ENCODE measurements around the gene AGAP2.

Gene AGAP2

GRCh38 chr12:57781244-57781643 is 42.7 kb upstream of the AGAP2 start:
- peaks cover 10% of the 10 kb centered on the region for H4K20me1 ChIP-seq (ENCODE audit: insufficient read depth, low read length, poor library complexity, severe bottlenecking)
- peaks cover 27% of the 10 kb centered on the region for H3K79me2 ChIP-seq (ENCODE audit: insufficient read depth, low read length)
- TF ChIP-seq CTCF (conservative IDR thresholded peaks at IDR 0.05; ENCODE audit: low read length): no peak
- no peak for TF ChIP-seq EZH2phosphoT487 (IDR thresholded peaks at IDR 0.05; ENCODE audit: borderline replicate concordance)
- H3K9me3 ChIP-seq (ENCODE audit: insufficient read depth, low read depth, low read length): no peaks in the 10 kb centered on the region
- H3K9ac ChIP-seq (ENCODE audit: low read depth, low read length, poor library complexity, severe bottlenecking): no peak overlapping the region
- H3F3A ChIP-seq (ENCODE audit: low read depth): no peaks in the 10 kb centered on the region
- H3K9me2 ChIP-seq (replicated peaks; ENCODE audit: low read depth, low read length): no peaks in the 10 kb centered on the region
- 0 out of 2 replicates have a peak overlapping the region, but pooled peaks have one; percentile 5 for H2AFZ ChIP-seq (ENCODE audit: low read length)
- H3K36me3 ChIP-seq (ENCODE audit: insufficient read depth, low read length): peaks cover 6% of the 10 kb centered on the region; the same call in 1 of the 2 replicates
- H3K4me1 ChIP-seq (ENCODE audit: insufficient read depth, low read length, poor library complexity, severe bottlenecking): peaks cover 25% of the 10 kb centered on the region
- H3K4me2 ChIP-seq (ENCODE audit: low read depth, low read length, poor library complexity, severe bottlenecking): peak overlapping the region; percentile 85
- H3K27me3 ChIP-seq (ENCODE audit: insufficient read depth, low read length, poor library complexity, severe bottlenecking): no peaks in the 10 kb centered on the region
- no peak overlapping the region for H3K4me3 ChIP-seq (ENCODE audit: low read length, poor library complexity, severe bottlenecking)

DNA sequence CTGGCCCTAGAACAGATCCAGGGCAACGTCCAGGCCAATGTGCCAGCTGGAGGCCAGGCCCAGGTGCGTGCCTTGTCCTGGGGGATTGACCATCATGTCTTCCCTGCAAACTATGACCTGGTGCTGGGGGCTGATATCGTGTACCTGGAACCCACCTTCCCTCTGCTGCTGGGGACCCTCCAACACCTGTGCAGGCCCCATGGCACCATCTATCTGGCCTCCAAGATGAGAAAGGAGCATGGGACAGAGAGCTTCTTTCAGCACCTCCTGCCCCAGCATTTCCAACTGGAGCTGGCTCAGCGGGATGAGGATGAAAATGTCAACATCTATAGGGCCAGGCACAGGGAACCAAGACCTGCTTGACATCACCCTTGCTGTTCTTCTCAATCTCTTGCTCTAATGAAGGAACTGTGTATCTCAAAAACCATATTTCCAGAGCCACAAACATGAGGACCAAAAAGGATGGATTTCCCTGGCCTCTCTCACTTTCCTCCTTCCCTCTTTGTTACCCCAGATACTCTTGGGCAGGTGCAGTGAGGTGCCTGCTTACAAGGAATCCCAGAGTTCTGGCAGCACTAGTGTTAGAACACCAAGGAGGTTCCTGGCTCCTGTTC is 41.8 kb upstream of the AGAP2 start:
- no peaks in the 10 kb centered on the region for H3K9me3 ChIP-seq (ENCODE audit: insufficient read depth, low read depth, low read length)
- no peak overlapping the region for H2AFZ ChIP-seq (ENCODE audit: low read length)
- no peak overlapping the region for H3K4me3 ChIP-seq (ENCODE audit: low read length, poor library complexity, severe bottlenecking)
- no peaks in the 10 kb centered on the region for H3K36me3 ChIP-seq (ENCODE audit: insufficient read depth, low read length)
- no peak overlapping the region for H3K9ac ChIP-seq (ENCODE audit: low read depth, low read length, poor library complexity, severe bottlenecking)
- peaks cover 10% of the 10 kb centered on the region for H4K20me1 ChIP-seq (ENCODE audit: insufficient read depth, low read length, poor library complexity, severe bottlenecking)
- H3F3A ChIP-seq (ENCODE audit: low read depth): no peaks in the 10 kb centered on the region
- H3K27me3 ChIP-seq (ENCODE audit: insufficient read depth, low read length, poor library complexity, severe bottlenecking): no peaks in the 10 kb centered on the region
- peaks cover 23% of the 10 kb centered on the region for H3K4me1 ChIP-seq (ENCODE audit: insufficient read depth, low read length, poor library complexity, severe bottlenecking)
- H3K9me2 ChIP-seq (replicated peaks; ENCODE audit: low read depth, low read length): no peaks in the 10 kb centered on the region
- no peak for TF ChIP-seq CTCF (conservative IDR thresholded peaks at IDR 0.05; ENCODE audit: low read length)
- TF ChIP-seq EZH2phosphoT487 (IDR thresholded peaks at IDR 0.05; ENCODE audit: borderline replicate concordance): no peak
- no peak overlapping the region for H3K4me2 ChIP-seq (ENCODE audit: low read depth, low read length, poor library complexity, severe bottlenecking)
- H3K79me2 ChIP-seq (ENCODE audit: insufficient read depth, low read length): peaks cover 23% of the 10 kb centered on the region

- Histone ChIP-seq H3F3A (ENCODE audit: low read depth) (no peaks in the 10 kb centered on the region), H3K4me2 (ENCODE audit: low read depth, low read length, poor library complexity, severe bottlenecking) (no peak overlapping the region), H3K9ac (ENCODE audit: low read depth, low read length, poor library complexity, severe bottlenecking) (no peak overlapping the region), H3K9me3 (ENCODE audit: insufficient read depth, low read depth, low read length) (no peaks in the 10 kb centered on the region), H3K4me1 (ENCODE audit: insufficient read depth, low read length, poor library complexity, severe bottlenecking) (peaks cover 22% of the 10 kb centered on the region), H2AFZ (ENCODE audit: low read length) (no peak overlapping the region), H3K79me2 (ENCODE audit: insufficient read depth, low read length) (peaks cover 19% of the 10 kb centered on the region), H4K20me1 (ENCODE audit: insufficient read depth, low read length, poor library complexity, severe bottlenecking) (peaks cover 10% of the 10 kb centered on the region), H3K9me2 (replicated peaks; ENCODE audit: low read depth, low read length) (no peaks in the 10 kb centered on the region), H3K4me3 (ENCODE audit: low read length, poor library complexity, severe bottlenecking) (no peak overlapping the region), H3K36me3 (ENCODE audit: insufficient read depth, low read length) (no peaks in the 10 kb centered on the region), H3K27me3 (ENCODE audit: insufficient read depth, low read length, poor library complexity, severe bottlenecking) (no peaks in the 10 kb centered on the region)
- TF ChIP-seq EZH2phosphoT487 (IDR thresholded peaks at IDR 0.05; ENCODE audit: borderline replicate concordance) (no peak), CTCF (conservative IDR thresholded peaks at IDR 0.05; ENCODE audit: low read length) (no peak)
Observed at GRCh38 chr12:57779736-57780135, 41.2 kb upstream of the AGAP2 start.

Measured in Loucy (cell line).